GM21786 (cell line): Measurements from ENCODE around the gene AKR1A1.

Experiments used
- ATAC-seq: cut with Tn5 transposase; IDR thresholded peaks from one replicate; pipeline ENCODE4 v1.9.1; 2021; ENCODE audit not compliant: unreplicated experiment

Gene AKR1A1

GRCh38 chr1:45615885-45616284 lies 65.3 kb downstream of the AKR1A1 start:
- ATAC-seq = no peak

GRCh38 chr1:45617618-45618017 lies 67.0 kb downstream of the AKR1A1 start:
- no peak for ATAC-seq

- no peak for ATAC-seq
Measured at GRCh38 chr1:45619149-45619921, 68.7 kb downstream of the AKR1A1 start.
